Lung (tissue), 12 donors: Measurements from ENCODE around the gene SLC35F1. TPM values are rescaled to one million over a fixed set of nuclear protein-coding genes. Genes with fewer than 3 reads are reported as not detected.

ENCODE experiments used
- ATAC-seq: fragments of 200-7000 bp; cut with Tn5 transposase; one replicate; pipeline ENCODE4 v1.9.1; 2020; ENCODE audit warnings: moderate number of reproducible peaks; ENCODE audit not compliant: insufficient read depth, low FRiP score
- DNase-seq, 3 donors: peaks; one replicate each; pipeline ENCODE4 v3.0.0-alpha.2; 2013 to 2017
- H3K27ac ChIP-seq, 2 donors: one replicate each; pipeline ENCODE4 v1.5.1; 2013; ENCODE audit warnings: mild to moderate bottlenecking in 2 of 2, moderate library complexity in 2 of 2, control low read depth in 1 of 2, inconsistent platforms in 1 of 2, low read depth in 1 of 2, low read length in 1 of 2
- H3K27me3 ChIP-seq, 3 donors: one replicate each; pipeline ENCODE4 v1.5.1; 2013; ENCODE audit warnings: low read length in 2 of 3; ENCODE audit not compliant: control insufficient read depth in 3 of 3, insufficient read depth in 3 of 3
- H3K36me3 ChIP-seq, 4 donors: one replicate each; pipeline ENCODE4 v1.5.1; 2013; ENCODE audit warnings: low read length in 4 of 4, mild to moderate bottlenecking in 1 of 4, moderate library complexity in 1 of 4; ENCODE audit not compliant: control insufficient read depth in 4 of 4, insufficient read depth in 4 of 4
- H3K4me1 ChIP-seq, 5 donors: one replicate each; pipeline ENCODE4 v1.5.1; 2013; ENCODE audit warnings: low read length in 5 of 5, mild to moderate bottlenecking in 2 of 5, moderate library complexity in 1 of 5; ENCODE audit not compliant: control insufficient read depth in 5 of 5, insufficient read depth in 5 of 5
- H3K4me3 ChIP-seq: one replicate; pipeline ENCODE4 v1.5.1; 2013; ENCODE audit warnings: mild to moderate bottlenecking, control low read depth, moderate library complexity
- H3K9ac ChIP-seq, 2 donors: one replicate each; pipeline ENCODE4 v1.5.1; 2013; ENCODE audit warnings: low read length in 2 of 2, control low read depth in 1 of 2; ENCODE audit not compliant: insufficient read depth in 1 of 2
- H3K9me3 ChIP-seq, 4 donors: one replicate each; pipeline ENCODE4 v1.5.1; 2013; ENCODE audit warnings: low read length in 3 of 4, mild to moderate bottlenecking in 1 of 4, moderate library complexity in 1 of 4; ENCODE audit not compliant: control insufficient read depth in 4 of 4, insufficient read depth in 3 of 4
- WGBS, 2 donors: extraction: QIAGEN DNeasy Blood & Tissue Kit; methylation state at CpG; one replicate each; pipeline ENCODE4 v1.1.7; 2013; 5-methylcytosine and 5-hydroxymethylcytosine counted together
- polyA plus RNA-seq, 2 donors: library from polyadenylated mRNA; stranded (reverse); fragments of 200-250 nt; gene quantifications; one replicate each; pipeline ENCODE4 v1.2.1, GENCODE V29; 2013
- total RNA-seq, 2 donors: library from RNA; depleted of rRNA in 1 of 2; stranded (reverse); fragments of >200 nt in 1 of 2; gene quantifications; one replicate each; pipeline ENCODE4 v1.2.1, GENCODE V29; 2014 to 2021
- TF ChIP-seq, protein P1 (sequence below): IDR thresholded peaks from 2 replicates; pipeline ENCODE4 v1.5.1; 2012; ENCODE audit warnings: mild to moderate bottlenecking; ENCODE audit errors: control extremely low read depth, extremely low read depth
- donor health status: control.
- donor health status: control.
- donor health status: Bipolar disorder and iron deficiency.
- donor health status: healthy.
- donor health status: DM: yes; HTN: yes; CAD: no.

SLC35F1 gene
- total and polyA plus RNA-seq, 4 donors = 0.04 to 5.7 (median 0.07) TPM

DNA sequence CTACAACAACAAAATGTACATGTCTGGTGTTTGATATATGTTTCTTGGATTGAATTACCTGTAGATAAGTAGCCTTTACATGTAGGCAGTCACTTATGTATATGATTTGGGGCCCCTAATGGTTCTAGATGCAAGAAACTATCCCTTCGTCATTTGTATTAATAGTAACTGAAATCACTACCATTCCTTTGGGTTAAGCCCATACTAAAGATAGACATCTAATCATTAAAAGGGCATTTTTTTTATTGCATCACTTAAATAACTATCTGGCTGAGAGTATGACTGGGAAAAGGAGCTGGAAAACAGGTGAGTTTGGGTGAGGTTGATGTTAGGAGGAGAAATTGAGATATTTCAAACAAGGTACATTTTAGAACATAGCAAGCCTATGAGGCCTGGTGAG lies 427.6 kb downstream of the SLC35F1 start:
- DNase-seq (no peak), ATAC-seq (no peak)
- Histone ChIP-seq H3K27me3 (no peaks in the 10 kb centered on the region), H3K4me1 (peaks cover 0 to 1% (median 0%) of the 10 kb centered on the region in 5 donors), H3K9ac (no peak overlapping the region), H3K4me3 (no peak overlapping the region), H3K36me3 (no peaks in the 10 kb centered on the region), H3K27ac (no peak overlapping the region), H3K9me3 (no peaks in the 10 kb centered on the region)
- 93 to 97% methylated on average over 1 of the region's 1 CpG for WGBS, 2 donors
- TF ChIP-seq, protein P1, sequence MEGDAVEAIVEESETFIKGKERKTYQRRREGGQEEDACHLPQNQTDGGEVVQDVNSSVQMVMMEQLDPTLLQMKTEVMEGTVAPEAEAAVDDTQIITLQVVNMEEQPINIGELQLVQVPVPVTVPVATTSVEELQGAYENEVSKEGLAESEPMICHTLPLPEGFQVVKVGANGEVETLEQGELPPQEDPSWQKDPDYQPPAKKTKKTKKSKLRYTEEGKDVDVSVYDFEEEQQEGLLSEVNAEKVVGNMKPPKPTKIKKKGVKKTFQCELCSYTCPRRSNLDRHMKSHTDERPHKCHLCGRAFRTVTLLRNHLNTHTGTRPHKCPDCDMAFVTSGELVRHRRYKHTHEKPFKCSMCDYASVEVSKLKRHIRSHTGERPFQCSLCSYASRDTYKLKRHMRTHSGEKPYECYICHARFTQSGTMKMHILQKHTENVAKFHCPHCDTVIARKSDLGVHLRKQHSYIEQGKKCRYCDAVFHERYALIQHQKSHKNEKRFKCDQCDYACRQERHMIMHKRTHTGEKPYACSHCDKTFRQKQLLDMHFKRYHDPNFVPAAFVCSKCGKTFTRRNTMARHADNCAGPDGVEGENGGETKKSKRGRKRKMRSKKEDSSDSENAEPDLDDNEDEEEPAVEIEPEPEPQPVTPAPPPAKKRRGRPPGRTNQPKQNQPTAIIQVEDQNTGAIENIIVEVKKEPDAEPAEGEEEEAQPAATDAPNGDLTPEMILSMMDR = no peak

DNA sequence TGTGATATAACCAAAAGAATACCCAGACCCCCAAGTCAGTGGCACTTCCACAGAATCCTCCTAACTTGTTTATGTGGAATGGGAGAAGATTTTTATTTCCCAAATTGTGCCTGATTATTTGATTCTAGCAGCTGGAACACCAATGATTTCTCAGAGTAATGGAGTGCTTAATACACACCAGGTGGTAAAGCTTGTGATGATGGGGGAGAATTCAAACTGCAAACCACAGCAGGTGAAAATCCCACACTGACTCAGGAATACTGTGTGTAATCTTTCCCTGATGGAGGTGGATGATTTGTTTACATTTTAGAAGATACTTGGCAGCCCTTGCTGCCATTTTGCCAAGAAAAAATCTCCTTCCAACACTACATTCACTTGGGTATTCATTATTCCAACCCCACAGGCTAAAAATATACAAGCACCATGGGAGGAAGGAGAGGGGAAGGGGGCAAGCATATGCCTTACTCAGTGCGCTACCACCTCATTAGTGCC lies 428.3 kb downstream of the SLC35F1 start:
- Histone ChIP-seq H3K9me3 (no peaks in the 10 kb centered on the region), H3K36me3 (no peaks in the 10 kb centered on the region), H3K4me3 (no peak overlapping the region), H3K9ac (no peak overlapping the region), H3K4me1 (peaks cover 0 to 1% (median 0%) of the 10 kb centered on the region in 5 donors), H3K27ac (no peak overlapping the region), H3K27me3 (no peaks in the 10 kb centered on the region)
- WGBS, 2 donors = 42 to 62% methylated on average over 1 of the region's 1 CpG
- TF ChIP-seq, protein P1 = no peak
- DNase-seq (no peak), ATAC-seq (no peak)

DNA sequence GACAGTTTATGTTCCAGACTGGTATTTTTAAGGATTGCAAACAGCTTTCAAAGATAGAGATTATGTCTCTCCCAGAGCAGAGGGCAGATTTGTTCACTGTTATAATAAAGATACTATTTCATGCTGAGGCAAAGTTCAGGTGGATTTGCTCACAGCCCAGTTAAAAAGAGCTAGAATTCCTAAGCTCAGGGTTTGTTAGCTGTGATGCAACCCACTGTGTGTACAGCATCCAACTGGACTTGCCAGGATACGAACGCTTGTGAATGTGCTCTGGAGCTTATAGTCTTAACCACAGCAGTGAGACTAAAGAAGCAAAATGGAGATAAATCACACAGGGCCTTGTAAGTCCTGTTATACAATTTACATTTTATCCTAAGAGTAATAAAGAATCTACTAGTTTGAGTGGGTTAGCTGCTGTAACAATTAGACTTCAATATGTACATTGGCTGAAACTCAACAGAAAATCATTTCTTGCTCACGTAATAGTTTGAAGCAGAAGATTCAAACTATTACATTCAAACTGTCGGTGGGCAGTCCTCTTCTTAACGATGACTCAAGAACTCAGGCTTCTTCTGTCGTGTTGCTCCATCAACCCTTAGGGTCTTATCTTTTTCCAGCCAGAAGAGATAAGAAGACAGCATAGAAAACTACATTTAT lies 437.1 kb downstream of the SLC35F1 start:
- no peak for DNase-seq
- Histone ChIP-seq H3K9me3 (peaks cover 0 to 13% (median 1%) of the 10 kb centered on the region in 4 donors), H3K4me1 (peaks cover 0 to 4% (median 0%) of the 10 kb centered on the region in 5 donors), H3K36me3 (no peaks in the 10 kb centered on the region), H3K27me3 (no peaks in the 10 kb centered on the region), H3K9ac (no peak overlapping the region), H3K4me3 (no peak overlapping the region), H3K27ac (no peak overlapping the region)
- WGBS, 2 donors = 71 to 75% methylated on average over 6 of the region's 6 CpGs
- TF ChIP-seq, protein P1 = no peak
- no peak for ATAC-seq
